ENCODE data around the gene NT5M. TPM values are rescaled to one million over a fixed set of nuclear protein-coding genes. Genes with fewer than 3 reads are reported as not detected.
"Not testable (repeated sequence)": the region's sequence is repeated elsewhere in the genome, so short reads cannot be mapped to it uniquely, and the experiment has no call there.

NT5M gene
- 2.1 TPM for total RNA-seq
- long read RNA-seq, partial matches to known transcripts: 0 of 1 reads
- long read RNA-seq, other reads (novel, unspliced or antisense): 1 of 1 reads

- DNase-seq (ENCODE audit: low spot score): no peak
These were observed at the start of gene NT5M for GRCh38 chr17:17303010-17303846. Gene NT5M (plus strand): TSS chr17:17303373. CDS start chr17:17303551, 178 bp downstream.

- DNase-seq (ENCODE audit: low spot score): peak; percentile 9
These were observed 49.8 kb upstream of the NT5M start for GRCh38 chr17:17253406-17253805.

GRCh38 chr17:17254036-17254435 is 49.1 kb upstream of the NT5M start:
- DNase-seq (ENCODE audit: low spot score): peak; percentile 20

GRCh38 chr17:17255689-17256088 is 47.5 kb upstream of the NT5M start:
- peak; percentile 16 for DNase-seq (ENCODE audit: low spot score)

GRCh38 chr17:17256316-17256715 is 46.9 kb upstream of the NT5M start:
- DNase-seq (ENCODE audit: low spot score): no peak

- peak; percentile 28 for DNase-seq (ENCODE audit: low spot score)
These were observed 45.2 kb upstream of the NT5M start for GRCh38 chr17:17258011-17258410.

GRCh38 chr17:17258998-17259397 is 44.2 kb upstream of the NT5M start:
- DNase-seq (ENCODE audit: low spot score): no peak

- peak; percentile 8 for DNase-seq (ENCODE audit: low spot score)
These were observed 38.7 kb upstream of the NT5M start for GRCh38 chr17:17264430-17264829.

GRCh38 chr17:17269926-17270773 is 33.0 kb upstream of the NT5M start:
- DNase-seq (ENCODE audit: low spot score): peak; percentile 37

GRCh38 chr17:17275971-17276370 is 27.2 kb upstream of the NT5M start:
- DNase-seq (ENCODE audit: low spot score): peak; percentile 51

GRCh38 chr17:17277431-17277830 is 25.7 kb upstream of the NT5M start:
- not testable (repeated sequence) for DNase-seq (ENCODE audit: low spot score)

- no peak for DNase-seq (ENCODE audit: low spot score)
These were observed 23.9 kb upstream of the NT5M start for GRCh38 chr17:17279316-17279715.

GRCh38 chr17:17280613-17281549 is 22.3 kb upstream of the NT5M start, which contains the start of gene COPS3:
Gene COPS3 (minus strand): TSS chr17:17281246. CDS start chr17:17281186, 60 bp downstream.
- DNase-seq (ENCODE audit: low spot score): peak; percentile 99

- no peak for DNase-seq (ENCODE audit: low spot score)
These were observed 17.2 kb upstream of the NT5M start for GRCh38 chr17:17285951-17286350.

GRCh38 chr17:17289086-17289485 is 14.1 kb upstream of the NT5M start:
- no peak for DNase-seq (ENCODE audit: low spot score)

GRCh38 chr17:17289701-17290100 is 13.5 kb upstream of the NT5M start:
- DNase-seq (ENCODE audit: low spot score): peak; percentile 76

GRCh38 chr17:17295141-17295540 is 8.0 kb upstream of the NT5M start:
- DNase-seq (ENCODE audit: low spot score): no peak

GRCh38 chr17:17297217-17297616 is 6.0 kb upstream of the NT5M start:
- DNase-seq (ENCODE audit: low spot score): no peak

GRCh38 chr17:17298108-17298507 is 5.1 kb upstream of the NT5M start:
- DNase-seq (ENCODE audit: low spot score): no peak

GRCh38 chr17:17300624-17301568 is 2.3 kb upstream of the NT5M start:
- no peak for DNase-seq (ENCODE audit: low spot score)
